HG03196 (cell line): ENCODE data around the gene POLR2H.

ENCODE experiments used
- ATAC-seq: cut with Tn5 transposase; IDR thresholded peaks from one replicate; pipeline ENCODE4 v1.9.1; 2021; ENCODE audit not compliant: unreplicated experiment

Gene POLR2H

DNA sequence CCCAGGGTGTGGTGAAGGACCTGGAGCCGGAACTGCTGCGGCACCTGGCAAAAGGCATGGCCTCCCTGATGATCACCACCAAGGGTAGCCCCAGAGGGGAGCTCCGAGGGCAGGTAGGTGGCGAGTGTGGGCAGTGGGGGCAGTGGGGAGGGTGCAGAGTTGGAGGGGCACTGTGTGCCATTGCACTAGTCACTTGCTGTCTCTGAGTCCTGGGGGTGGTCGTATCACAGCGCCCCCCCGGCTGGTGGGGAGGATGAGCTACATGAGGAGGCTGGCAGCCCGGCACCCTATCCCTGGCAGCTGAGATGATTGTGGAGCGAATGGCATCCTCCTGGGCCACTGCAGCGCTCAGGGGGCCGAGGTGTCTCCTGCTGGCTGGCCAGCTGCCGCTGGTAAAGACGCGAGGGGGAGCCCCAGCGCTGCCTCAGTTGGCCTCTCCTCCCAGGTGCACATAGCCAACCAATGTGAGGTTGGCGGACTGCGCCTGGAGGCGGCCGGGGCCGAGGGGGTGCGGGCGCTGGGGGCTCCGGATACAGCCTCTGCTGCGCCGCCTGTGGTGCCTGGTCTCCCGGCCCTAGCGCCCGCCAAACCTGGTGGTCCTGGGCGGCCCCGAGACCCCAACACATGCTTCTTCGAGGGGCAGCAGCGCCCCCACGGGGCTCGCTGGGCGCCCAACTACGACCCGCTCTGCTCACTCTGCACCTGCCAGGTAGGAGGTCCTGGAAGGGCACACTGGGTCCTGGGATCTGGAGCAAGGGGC, 24.7 kb downstream of the POLR2H start:
- ATAC-seq, result no peak

DNA sequence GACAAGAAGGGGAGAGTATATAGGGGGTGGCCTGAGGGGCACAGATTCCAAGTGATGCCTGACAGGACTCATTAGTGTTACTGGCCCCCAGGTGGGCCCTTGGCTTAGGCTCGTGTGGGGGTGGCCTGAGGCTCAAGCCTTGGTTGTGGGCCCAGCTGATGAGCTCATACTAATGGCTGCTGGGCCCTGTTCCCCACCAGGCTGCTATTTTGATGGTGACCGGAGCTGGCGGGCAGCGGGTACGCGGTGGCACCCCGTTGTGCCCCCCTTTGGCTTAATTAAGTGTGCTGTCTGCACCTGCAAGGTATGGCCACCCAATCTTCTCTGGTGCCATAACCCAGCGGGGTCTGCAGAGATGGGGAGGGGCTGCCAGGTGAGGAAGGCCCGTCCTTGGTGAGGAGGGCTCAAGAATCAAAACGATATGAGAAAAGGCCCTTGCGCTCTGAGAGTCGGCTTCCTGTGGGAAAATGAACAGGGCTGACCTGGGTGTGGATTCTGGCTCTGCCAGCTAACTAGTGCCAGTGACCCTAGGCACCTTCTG, 25.7 kb downstream of the POLR2H start:
- ATAC-seq, result no peak

DNA sequence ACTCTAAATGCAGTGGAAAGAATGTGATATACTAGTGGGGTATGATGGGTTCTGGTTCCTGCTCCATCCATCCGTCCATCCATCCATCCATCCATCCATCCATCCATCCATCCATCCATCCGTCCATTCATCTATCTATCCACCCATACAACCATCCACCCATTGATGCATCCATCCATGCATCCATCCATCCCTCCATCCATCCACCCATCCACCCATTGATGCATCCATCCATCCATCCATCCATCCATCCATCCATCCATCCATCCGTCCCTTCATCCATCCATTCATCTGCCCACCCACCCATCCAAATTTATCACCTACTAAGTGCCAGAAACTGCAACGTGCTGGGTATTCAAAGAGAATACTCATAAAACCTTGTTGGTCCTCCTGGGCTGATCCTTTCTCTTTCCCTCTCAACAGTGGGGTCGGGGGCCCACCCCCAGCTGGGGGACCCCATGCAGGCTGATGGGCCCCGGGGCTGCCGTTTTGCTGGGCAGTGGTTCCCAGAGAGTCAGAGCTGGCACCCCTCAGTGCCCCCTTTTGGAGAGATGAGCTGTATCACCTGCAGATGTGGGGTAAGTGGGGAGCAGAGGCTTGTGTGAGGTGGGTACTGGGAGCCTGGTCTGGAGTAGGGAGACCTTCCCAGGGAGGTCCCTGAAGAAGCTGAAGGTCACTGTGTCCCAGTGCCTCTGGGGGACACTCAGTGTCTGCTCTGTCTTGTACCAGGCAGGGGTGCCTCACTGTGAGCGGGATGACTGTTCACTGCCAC, 26.8 kb downstream of the POLR2H start:
- ATAC-seq, result no peak

DNA sequence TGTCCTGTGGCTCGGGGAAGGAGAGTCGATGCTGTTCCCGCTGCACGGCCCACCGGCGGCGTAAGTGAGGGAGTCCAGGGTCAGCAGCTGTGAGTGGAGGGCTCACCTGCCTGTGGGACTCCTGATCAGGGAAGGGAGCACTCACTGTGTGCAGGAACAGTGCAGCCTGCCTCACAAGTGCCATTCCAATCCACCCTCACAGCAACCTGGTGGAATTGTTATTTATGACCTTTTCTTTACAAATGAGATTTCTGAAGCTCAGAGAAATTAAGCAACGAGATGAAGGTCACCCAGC, 27.4 kb downstream of the POLR2H start:
- ATAC-seq, result no peak

DNA sequence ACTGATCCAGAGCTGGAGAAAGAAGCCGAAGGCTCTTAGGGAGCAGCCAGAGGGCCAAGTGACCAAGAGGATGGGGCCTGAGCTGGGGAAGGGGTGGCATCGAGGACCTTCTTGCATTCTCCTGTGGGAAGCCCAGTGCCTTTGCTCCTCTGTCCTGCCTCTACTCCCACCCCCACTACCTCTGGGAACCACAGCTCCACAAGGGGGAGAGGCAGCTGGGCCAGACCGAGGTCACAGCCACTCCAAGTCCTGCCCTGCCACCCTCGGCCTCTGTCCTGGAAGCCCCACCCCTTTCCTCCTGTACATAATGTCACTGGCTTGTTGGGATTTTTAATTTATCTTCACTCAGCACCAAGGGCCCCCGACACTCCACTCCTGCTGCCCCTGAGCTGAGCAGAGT, 27.9 kb downstream of the POLR2H start:
- ATAC-seq, result no peak

DNA sequence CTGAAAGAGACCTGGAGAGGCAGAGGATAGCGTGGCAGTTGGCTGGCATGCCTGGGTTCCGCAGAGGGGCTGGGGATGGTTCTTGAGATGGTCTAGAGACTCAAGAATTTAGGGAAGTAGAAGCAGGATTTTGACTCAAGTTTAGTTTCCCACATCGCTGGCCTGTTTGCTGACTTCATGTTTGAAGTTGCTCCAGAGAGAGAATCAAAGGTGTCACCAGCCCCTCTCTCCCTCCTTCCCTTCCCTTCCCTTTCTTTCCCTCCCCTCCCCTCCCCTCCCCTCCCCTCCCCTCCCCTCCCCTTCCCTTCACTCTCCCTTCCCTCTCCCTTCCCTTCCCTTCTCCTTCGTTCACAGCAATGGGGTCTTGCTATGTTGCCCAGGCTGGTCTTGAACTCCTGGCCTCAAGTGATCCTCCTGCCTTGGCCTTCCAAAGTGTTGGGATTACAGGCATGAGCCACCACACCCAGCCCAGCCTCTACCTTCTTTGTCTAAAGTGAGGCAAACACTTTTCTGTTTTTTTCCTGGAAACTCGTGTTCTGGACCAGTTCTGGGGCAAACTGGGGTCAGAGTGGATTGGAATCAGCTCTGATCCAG, 28.5 kb downstream of the POLR2H start:
- no peak for ATAC-seq

DNA sequence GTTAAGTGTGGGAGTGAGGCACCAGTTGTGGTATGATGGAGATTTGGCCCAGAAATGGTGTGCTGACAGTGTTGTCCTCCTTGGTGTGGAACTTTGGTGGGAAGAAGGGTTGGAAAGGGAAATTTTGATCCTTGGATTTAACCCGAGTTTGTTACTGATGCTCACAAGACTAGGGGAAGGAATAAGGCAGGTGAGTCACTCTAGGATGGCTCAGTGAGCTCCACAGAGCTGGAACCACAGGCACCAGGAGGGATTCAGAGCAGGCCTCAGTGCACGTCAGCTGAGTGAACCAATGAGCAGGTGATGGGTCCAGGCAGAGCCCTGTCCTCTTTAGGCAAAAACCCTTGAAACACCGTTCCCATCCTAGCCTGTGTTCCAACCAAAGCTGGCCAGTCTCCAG, 29.8 kb downstream of the POLR2H start:
- ATAC-seq, result no peak

DNA sequence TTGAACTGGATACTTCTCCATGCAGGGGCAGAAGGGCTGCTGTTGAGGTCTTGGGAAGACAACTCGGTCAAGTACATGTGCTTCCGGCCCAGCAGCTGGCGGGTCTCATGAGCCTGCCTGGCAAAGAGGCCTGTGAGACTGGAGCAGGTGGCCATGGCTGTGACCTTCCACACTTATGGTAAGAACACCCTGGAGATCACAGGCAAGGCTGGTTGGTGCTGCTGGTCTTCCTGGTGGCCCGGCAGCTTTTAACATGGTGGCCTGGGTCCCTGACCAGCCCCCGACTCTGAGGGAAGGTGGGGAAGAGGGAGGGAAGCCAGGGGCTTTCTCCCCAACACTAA, 33.8 kb downstream of the POLR2H start:
- ATAC-seq, result no peak

DNA sequence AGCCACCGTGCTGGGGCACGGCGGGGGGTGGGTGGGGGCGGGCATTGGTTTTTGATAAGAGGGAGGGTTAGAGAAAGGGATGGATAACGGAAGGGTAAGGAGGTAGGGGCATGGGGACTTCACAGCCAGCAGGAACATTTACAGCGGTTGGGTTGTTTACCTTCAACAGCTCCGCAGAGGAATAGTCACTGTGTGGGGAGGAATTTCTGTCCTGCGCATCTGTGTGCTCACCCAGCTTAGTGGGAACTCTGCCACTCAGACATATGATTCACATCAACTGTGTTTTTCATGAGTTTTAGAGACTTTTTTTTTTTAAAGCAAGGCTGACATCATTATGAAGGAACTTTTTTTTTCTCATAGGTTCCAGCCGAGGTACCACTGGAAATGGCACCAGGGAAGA, 37.9 kb downstream of the POLR2H start:
- ATAC-seq, result no peak

DNA sequence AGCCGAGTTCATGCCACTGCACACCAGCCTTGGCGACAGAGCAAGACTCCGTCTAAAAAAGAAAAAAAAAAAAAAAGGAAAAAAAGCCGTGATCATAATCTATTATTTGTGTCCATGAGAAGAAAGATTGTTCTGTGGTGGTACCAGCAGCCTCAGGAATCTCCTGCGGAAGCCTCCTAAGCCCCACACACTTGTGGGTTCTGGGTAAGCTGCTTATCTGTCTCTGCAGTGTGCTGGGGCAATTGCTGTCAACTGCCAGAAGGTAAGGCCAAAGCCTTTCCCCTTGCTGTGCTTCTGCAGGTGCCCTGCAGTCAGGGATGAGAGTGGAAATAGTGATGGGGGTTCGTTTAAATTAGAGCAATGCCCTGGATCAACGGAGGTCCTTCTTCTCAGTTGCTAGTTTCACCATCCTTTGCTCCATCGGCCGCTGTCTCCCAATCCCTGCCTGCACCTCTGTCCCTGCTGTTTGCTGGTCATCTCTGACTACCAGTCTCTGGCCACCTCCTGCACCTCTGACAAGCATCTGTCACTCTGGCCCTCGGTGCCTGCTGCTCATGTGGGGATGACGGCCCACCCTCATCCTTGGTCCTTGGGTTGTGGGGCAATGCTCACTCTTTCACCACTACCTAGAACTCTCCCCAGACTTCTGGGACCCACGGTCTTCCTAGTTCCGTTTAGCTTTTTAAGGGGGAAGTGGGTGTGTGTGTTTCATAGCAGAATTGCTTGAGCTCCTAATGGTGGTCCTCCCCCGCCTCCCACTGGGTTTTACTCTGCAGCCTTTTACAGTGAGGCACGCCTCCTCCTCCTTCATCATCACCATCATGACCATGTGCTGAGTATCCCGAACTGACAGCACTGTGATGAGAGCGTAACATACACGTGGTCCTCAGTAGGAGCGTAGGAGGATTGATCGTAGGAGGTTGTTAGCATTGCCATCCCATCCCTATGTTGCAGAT, 43.8 kb downstream of the POLR2H start:
- ATAC-seq, result no peak

DNA sequence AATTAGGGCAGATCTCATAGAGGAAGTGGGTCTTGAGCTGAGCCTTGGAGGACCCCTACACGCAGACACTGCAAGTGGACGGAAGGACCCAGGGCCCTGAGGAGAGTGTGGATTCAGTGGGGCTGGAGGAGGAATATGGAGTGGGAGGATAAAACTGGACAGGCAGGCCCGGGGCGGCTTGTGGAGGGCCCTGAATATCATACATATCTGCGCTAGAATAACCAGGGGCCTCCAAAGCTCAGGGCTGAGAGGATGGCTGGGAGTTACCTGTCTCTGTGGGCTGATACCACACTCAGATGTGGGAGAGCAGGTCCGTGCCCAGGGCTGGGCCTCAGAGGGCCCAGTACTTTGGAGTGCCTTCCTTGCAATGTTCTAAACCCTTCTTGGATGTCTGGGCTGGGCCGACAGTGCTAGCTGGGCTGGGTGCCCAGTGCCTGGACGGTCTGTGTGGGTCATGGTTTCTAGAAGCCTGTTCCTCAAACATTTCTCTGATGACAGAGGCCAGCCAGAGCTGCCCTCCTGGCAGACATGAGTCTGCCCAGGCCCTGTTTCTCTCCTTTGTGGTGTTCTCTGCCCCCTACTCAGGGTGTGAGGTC, 47.9 kb downstream of the POLR2H start:
- no peak for ATAC-seq

DNA sequence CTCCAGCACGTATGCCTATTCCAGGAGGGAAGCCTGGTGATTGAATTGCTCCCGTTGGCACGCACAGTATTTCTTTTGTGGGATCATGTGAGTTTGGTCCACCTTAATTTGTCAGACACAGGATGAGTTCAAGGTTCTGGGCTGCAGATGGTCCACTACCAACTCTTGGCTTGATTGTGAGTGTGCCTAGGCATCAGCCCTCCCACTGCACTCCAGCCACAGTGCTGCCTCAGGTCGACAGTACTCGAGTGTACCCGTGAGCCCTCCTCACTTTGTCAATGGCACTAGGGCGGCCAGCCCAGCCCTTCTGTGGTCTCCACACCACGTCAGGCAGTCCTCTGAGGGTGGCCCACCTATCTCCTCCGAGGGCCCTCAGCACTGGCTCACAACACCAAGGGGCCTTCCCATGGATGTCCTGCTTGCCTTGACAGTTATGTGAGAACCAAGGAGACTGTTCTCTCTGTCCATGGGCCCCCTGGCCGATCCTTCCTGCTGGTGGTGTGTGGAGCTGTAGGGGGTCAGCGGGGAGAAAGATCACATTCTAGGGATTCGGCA, 48.5 kb downstream of the POLR2H start:
- no peak for ATAC-seq

DNA sequence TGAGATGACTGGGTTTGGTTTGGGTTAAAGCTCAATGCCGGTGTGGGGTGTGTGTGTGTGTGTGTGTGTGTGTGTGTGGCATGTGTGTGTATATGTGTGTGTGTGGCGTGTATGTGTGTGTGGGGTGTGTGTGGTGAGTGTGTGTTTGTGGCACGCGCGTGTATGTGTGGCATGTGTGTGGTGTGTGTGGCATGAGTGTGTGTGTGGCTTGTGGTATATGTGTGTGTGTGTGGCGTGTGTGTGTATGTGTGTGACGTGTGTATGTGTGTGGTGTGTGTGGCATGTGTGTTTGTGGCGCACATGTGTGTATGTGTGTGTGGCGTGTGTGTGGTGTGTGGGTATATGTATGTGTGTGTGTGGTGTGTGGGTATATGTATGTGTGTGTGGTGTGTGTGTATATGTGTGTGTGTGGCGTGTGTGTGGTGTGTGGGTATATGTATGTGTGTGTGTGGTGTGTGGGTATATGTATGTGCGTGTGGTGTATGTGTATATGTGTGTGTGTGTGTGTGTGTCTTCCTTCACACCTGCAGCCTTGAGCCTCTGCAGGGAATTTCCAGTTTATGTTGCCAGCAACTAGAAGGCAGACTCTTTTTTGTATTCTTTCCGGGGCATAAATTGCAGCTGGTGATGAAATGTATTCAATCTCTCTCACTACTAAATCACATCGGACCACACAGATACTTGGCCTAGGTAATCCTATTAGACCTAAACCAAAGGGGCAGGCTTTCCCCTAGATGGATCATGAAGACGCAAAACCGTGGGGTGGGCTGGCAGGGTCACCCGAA, 53.1 kb downstream of the POLR2H start:
- no peak for ATAC-seq

DNA sequence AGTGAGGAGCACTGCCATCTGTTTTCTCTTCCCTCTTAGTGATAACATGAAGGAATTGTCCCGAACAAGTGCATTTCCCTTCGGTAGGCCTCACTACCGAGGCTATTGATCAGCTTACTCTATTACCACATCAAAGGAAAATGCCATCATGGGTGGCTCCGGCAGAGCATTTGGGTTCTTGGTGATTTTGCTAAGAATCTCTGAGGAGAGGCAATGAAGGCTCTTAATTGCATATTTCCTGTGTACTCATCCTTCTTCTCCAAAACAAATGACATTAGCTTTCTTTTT, 53.6 kb downstream of the POLR2H start:
- no peak for ATAC-seq

DNA sequence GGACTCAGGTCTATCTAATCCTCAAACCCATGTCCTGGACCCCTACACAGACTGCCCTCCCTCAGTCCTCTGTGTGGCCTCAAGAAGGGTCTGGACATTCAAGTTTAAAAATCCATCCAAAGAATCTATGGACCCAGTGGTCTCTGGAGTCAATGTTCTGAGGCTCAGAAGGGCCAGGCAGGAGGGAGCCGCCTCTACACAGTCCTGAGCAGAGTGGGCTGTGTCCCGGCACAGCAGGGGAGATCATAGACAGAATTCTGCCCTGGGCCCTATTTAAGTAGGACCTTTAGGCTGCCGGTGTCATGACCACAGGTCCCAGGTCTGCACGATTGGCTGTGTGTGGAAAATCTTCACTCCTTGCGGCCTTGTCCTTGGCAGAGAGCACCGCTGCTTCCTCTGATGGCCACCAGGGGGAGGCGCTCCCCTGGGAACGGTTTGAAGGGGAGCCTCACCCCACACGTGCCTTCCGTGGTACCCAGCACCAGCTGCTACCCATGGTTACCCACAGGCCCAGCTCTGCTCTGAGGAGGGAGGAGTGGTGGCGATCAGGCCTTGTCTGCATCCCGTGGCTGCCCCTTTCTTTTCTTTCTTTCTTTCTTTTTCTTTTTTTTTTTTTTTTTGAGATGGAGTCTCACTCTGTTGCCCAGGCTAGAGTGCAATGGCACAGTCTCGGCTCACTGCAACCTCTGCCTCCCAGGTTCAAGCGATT, 56.3 kb downstream of the POLR2H start:
- ATAC-seq, result peak; percentile 91
